GM04503 (cell line): Measurements from ENCODE around the gene CELSR1.

Experiments used
- DNase-seq: peaks from one replicate; pipeline ENCODE4 v3.0.0-alpha.2; 2012; ENCODE audit warnings: low read depth

CELSR1 gene

DNA sequence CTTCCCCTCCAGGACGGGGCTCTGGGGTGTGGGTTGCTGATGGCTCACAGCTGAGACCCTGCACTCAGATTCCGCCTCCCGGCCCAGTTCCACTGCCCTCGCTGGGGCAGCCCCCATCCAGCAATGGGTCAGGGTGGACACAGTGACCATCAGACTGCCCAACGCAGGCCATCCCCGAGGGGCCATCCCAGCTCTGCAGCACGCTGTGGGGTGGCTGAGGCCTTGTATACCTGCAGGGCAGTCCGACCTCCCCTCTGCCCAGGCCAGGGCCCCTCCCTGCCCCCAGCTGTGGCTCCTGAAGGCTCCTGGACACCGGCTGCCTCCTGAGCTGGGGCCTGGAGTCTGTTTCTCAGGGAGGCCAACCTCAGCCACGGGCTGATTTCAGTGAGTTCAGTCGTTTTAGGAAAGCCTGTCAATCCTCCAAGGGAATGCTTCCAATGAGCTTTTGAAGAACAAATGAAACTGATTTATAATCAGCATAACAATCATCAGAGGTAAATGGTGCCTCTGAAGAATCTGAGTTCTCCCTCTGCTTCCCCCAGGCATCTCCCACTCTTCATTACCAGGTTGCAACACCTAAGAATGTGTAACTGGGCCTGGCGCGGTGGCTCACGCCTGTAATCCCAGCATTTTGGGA, 95.1 kb downstream of the CELSR1 start:
- DNase-seq: no peak

DNA sequence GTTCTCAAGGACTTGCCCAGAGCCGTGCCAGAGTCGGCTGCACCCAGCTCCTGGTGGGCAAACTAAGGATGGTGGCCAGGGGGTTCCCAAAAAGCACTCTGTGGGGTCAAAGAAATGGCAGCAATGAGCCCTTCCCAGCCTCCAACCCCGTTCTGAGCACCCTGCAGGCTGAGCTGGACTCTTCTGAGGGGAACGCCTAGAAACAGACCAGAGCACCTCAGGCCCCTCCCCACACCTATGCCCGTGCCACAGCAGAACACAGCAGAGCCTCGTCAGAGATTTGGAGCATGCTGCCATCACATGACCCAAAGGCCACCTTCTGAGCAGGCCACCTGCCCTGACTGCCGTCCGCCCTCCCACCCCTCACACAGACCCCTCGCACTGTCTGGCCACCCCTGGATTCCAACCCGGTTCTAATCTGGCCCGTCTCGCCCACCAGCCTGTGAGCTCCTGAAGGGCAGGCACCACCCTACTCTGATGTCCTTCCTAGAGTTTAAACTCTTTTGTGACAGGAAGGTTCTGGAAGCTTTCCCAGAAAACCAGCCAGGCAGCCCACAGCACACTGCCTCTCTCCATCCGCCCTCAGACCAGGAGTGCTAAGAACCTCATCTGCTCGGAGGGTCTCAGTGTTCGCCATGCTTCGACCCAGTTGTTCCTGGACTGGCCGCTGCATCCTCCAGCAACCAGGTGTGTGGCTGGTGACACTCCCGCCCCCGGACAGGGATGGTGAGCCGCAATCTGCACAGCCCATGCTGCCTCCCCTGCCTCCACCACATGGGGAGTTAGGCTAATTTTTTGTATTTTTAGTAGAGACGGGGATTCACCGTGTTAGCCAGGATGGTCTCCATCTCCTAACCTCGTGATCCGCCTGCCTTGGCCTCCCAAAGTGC, 97.6 kb downstream of the CELSR1 start:
- DNase-seq: no peak

DNA sequence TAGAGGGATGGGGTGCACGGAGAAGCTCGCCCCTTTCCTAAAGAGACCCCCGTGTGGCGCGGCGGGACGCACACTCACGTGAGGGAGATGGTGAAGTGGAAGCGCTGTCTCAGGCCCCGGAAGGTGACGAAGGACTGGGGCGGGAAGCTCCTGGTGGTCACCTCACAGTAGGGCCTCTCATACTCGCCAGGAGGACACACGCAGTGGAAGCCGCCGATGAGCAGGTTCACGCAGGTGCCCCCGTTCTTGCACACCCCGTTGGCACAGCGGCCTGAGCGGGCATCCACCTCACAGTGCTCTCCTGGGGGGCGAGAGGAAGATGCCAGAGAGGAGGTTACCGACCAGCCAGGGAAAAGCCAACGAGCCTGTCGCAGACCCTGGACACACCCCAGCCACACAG, 98.3 kb downstream of the CELSR1 start:
- DNase-seq: no peak

DNA sequence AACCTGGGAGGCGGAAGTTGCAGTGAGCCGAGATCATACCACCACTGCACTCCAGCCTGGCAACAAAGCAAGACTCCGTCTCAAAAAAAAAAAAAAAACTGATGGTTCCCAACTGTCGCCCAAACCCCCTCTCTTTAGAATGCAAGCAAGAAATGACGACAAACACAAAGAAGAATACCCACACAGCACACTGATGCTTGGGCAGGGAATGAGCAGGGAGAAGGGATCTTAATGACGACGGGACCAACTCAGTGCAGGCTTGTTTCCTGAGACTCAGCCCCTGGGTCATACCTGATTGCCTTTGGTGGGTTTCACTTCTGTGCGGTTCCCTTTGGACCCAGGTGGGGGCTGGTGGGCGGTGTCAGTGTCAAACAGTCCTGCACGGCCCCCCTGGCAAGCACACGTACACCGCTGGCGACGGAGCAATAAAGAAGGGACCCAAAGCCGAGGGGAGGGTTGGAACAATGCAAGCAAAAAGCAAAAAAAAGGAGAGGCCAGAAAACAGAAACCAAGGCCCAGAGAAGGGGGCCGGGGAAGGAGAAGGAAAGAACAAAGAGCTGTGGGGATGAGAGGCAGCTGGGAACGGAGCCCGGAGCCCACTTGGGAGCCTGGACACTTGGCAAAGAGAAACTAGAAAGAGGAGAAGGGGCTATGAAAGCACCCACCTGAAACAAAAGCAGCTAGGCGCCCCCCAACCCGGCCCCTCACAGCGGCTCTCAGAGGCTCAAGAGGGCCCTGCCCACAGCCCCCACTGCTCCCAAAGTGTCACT, 99.6 kb downstream of the CELSR1 start:
- no peak for DNase-seq

DNA sequence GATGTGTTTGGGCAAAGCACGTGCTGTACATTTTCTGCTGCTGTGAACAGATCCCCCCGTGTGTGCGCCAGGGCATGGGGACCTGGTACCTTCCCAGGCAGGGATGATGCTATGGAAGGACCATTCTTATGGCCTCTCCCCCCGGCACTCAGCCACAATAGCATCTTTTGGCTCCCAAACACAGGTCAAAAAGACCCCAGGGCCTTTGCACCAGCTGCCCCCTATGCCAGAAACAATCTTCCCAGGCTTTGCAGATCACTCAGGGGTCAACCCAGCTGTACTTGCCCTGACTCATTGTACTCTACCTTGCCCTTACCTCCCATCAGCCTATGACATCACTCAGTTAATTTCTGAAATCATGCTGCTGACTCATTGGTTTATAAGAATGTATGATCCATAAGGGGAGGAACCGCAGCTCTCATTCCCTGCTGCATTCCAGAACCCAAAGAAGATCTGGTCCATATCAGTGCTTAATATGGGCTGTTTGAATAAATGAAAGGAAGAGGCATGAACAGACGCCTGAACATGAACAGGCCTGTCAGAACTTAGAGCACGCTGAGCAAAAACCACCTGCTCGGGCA, 100.7 kb downstream of the CELSR1 start:
- DNase-seq: no peak

DNA sequence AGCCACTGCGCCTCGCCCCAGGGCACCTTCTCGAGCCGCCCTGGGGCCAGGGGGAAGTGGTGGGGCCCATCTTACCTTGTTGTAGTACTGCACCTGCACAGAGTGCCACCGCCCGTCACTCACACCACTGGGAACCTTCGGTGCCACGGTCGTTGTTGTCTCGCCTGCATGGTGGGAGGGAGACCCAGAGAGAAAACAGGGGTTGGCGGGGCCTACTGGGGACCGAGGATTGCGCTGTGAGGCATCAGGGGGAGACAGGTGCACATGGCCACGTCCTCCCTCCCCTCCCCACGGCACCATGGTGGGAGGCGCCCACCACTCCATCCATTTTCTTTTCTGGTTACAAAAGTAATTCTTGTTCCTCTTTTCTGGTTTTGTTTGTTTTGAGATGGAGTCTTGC, 104.1 kb downstream of the CELSR1 start:
- no peak for DNase-seq

DNA sequence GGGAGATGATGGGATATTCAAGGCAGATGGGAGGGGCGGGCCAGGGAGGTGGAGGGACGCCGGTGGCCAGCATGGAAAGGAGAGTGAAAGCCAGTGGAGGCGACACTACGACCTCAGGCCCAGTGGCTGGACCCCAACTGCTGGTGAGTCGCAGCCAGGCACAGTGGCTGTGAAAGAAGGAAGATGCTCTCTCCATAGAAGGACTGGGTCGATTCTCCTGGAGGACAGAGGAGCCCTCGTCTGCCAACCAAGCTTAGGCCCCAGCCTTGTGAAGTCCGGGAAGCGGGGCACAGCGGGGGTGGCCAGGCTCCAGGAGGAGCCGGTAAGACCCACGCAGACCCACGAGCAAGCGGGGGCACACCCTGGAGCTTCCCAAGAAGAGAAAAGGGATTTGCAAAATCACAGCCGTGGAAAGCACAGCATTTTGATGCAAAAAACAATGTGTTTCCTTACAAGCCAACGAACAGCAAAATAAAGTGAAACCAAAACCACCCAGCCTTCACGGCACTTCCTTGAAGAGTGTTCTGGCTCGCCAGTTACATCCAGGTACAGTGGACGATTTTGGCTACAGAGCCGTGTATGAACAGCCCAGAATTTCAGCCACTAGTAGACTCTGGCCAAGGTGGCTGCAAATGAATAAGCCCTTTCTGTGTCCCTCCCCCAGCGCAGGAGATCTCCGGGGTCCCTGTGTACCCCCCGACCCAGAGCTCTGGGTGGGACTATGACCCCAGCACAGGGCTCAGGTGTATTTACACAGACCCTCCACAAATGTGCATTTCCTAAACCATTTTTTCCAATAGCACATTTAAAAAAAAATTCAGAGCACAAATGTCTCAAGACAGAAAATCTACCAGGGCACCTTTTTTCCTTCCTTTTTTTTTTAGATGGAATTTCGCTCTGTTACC, 105.0 kb downstream of the CELSR1 start:
- DNase-seq: no peak

DNA sequence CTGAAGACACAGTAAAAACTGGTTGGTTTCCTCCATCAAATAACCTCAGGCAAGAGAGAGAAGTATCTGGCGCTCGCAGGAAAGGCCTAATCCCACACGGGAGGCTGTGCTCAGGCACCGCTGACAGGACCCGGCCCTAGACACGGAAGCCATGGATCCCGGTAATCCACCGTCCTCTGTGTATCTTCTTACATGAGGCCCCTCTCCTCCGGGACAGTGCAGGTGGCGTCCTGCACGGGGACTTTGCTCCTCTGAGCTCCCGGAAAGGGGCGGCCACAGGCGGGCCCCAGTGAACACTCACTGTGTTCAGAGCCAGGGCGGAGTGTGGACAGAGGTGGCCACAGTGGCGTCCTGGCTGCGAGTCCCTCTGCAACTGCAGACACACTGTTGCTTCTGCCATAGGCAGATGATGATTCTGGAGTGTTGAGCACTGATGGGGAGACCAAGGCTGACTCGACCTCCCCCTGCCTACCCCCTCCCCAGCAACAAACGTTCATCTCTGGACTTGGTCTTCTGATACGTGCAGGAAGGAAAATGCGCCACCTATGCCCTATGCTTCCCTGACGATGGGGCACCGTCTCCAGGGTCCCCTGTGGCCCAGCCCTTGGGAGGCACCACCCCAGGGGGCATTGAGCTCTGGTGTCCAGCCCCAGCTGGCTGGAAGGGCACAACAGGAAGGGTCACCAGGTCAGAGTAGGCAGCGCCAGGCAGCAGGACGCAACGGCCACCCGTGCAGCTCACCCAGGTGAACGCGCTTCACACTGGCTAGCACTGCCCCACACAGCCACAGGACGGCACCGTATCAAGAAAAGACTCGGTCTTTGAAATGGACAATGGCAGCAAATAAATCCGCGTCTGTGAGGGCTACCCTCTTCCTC, 106.2 kb downstream of the CELSR1 start:
- no peak for DNase-seq

DNA sequence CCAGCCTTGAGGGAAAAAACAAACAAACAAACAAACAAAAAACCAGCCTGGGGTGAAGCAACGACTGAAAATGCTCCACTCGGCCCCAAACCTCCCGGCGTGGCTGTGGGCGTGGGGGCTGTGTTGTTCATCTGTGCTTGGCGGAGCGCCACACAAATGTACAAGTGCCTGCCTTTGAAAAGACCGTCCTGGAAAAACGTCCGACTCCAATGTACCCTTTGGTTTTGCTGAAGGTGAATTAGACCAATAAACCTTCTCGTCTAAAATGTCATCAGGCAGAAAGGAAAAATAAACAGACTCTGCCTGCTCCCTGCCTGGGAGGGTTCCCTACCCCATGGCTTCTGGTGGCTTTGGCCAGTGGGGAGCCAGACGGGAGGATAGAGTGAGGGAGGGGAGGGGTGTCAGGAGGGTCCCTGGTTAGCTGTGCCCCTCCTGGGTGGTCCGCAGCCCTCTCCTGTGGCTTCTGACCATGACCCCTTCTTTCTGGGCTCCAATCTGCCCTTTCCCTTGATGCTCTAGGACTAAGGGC, 108.0 kb downstream of the CELSR1 start:
- DNase-seq: no peak

DNA sequence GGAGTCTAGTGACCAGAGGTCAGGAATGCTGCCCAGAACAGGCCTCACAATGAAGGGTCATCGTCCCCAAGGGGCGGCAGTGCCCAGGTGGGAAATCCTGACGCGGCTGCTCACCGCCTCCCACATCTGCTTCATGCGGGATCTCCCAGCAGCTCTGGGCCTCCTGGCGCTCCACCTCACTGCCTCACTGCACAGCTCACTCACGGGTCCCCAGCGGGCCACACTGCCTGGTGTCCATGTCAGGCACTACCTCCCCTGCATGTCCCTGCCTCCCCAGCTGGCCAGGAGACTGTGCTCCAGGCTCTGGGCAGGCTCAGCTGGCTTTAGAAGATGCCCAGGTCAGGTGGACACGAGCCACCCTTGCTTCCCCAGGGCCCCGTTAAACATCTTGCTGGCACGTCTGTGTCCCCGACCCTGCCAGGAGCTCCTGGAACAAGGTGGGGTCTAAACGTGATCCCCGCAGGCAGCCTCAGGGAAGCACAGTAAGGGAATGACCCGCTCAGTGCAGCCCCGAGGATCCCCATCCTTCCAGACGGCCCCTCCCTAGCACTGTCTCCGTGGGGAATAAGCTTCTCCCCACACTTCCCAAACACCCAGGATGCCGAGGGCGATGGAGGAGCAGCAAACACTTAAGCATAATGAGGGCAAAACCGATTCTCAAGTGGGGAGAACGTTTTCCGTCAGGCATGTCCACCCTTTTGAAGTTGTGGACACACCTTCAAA, 108.7 kb downstream of the CELSR1 start:
- no peak for DNase-seq

DNA sequence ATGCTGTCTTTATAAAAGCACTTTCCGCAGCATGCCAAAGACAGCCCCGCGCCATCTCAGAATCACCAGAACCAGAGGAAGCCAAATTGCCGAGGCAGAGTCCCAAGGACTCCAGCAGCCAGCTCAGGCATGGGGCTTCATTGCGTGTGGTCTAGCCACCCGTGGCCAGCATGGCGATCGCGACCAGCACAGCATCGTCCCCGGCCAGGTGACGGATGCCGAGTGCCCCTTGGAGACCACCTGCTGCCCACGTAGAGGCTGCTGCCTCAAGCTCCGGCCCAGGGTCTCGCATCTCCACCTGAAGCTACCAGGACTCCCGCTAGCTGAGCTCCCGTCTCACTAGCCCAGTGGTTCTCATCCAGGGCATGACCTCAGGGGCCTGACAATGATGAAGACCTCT, 109.2 kb downstream of the CELSR1 start:
- no peak for DNase-seq

DNA sequence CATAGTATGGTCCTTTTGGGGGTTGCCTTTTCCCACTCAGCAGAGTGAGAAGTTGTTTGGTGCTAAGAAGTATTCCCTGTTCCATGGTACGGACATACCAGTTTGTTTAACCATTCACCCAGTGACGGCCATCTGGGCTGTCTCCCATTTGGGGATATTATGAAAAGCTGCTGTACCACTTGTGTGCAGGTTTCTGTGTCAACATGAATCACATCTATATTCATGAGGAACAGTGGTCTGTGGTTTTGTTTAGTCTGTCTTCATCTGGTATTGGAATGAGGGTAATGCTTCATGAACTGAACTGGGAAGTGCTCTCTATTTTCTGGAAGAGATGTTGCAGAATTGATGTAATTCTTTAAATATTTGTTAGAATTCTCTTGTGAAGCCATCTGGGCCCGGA, 112.4 kb downstream of the CELSR1 start:
- peak; percentile 74 for DNase-seq

DNA sequence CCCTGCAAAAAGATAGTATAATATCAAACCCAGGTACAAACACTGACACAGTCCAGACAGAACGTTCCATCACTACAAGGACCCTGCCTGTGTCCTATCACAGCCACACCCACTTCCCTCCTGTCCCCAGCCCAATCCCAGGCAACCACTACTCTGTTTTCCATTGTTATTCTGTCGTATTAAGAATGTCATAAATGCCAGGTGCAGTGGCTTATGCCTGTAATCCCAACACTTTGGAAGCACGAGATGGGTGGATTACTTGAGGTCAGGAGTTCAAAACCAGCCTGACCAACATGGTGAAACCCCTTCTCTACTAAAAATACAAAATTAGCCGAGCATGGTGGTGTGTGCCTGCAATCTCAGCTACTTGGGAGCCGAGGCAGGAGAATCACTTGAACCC, 112.9 kb downstream of the CELSR1 start:
- DNase-seq: no peak

DNA sequence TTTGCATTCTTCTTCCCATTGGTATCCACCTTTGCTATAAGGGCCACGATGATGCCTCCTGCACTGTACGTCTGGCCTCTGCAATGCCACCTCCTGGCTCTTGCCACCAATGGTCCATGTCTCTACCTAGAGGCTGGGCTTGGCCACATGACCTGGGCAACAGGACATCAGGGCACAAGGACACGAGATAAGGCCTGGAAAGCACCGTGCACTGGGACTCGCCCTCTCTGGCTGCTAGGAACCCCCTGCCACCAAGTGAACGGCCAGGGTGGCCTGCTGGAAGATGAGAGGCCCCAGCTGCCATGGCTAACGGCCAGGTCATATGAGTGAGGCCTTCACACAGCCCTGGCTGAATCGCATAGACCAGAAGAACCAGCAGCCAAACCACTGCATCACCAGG, 114.5 kb downstream of the CELSR1 start:
- no peak for DNase-seq

DNA sequence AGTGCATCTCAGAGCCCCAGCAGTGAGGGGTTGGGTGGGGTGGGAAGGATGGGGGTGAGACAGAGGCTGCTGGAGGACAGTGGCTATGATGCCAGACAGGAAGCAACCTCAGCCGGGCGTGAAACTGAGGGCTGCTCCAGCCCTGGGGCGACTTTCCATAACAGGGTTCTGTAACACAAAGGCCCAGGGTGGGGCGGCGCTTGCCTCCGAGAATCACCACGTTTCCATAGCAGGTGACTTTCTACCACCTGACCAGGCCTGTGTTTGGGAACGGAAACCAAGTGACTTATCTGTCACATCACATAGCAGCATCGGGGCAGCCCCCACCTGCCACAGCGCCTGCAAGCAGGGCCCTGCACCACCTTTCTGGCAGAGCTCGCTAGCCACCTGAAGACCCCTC, 116.2 kb downstream of the CELSR1 start:
- no peak for DNase-seq

DNA sequence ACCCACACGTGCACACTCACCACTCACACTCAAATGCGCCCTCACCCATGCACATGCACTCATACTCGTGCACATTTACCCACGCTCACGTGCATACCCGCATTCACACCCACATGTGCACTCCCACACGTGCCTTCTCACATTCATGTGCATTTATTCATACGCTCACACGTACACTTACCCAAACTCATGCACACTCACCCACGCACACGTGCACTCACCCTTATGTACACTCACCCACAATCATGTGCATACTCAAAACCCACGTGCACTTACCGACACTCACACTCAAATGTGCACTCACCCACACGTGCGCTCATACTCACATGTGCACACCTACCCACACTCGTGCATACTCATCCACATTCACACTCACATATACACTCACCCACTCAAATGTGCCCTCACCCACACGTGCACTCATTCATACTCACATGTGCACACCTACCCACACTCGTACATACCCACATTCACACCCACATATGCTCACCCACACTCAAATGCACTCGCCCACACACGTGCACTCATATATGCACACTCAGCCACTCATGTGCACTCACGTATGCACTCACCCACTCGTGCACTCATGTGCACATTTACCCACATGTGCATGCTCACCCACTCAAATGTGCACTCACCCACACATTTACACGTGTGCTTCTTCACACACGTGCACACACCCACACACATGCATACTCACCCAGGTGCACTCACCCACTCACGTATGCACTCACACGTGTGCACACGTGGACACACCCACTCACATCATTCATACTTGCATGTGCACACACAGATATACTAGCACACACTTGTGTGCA, 117.5 kb downstream of the CELSR1 start:
- no peak for DNase-seq

DNA sequence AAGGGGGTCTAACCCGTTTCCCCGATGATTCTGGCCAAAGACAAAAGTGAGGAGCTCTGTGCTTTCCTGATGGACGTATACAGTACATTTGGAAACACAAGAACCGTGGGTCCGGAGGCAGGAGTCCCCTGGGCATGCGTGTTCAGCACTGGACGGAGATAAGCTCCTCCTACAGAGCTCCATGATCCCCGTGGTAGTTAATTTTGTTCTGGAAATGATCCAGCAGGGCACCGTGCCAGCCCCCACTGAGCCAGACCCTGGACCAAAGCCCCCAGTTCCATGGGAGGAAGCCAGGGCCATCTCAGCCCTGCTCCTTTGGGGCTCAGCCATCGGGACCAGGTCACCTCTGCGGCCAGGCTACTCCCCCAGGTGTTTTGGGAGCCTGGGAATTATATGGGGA, 118.6 kb downstream of the CELSR1 start:
- no peak for DNase-seq

DNA sequence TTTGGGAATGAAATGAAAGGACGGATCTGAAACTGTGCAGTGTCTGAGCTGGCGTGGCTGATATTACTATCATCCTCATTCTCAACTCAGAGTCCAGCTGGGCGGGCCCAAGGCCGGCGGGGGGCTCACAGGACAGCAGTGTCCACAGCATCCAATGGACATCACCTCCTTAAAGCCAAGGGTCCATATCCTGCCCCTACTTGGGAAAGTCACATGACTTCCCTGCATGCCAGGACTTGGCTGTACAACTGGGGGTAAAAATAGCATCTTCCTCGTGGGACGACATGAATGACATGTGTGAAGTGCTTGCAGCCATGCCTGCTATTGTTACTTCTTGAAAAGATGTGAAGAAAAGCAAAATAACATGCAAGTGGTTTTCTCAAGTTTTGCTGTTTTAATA, 119.7 kb downstream of the CELSR1 start:
- no peak for DNase-seq
